HG03575 (cell line): ENCODE results near the gene FAXC.
"Not testable (repeated sequence)": the region's sequence is repeated elsewhere in the genome, so short reads cannot be mapped to it uniquely, and the experiment has no call there.

Experiments
- ATAC-seq: cut with Tn5 transposase; IDR thresholded peaks from one replicate; pipeline ENCODE4 v1.9.1; 2021; ENCODE audit not compliant: unreplicated experiment, insufficient number of reproducible peaks, low FRiP score; ENCODE audit errors: extremely low read depth

FAXC gene

DNA sequence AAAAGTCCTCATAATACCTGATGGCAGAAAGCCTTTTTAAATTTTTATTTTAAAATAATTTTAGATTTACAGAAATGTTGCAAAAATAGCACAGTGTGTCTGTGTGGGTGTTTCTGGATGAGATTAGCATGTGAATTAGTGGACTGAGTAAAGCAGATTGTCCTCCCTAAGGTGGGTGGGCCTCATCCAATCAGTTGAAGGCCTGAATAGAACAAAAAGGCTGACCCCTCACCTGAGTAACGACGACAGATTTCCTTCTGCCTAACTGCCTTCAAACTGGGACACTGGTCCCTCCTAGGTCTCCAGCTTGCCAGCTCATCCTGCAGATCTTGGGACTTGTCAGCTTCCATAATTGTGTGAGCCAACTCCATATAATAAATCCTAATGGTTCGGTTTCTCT is 54.2 kb downstream of the FAXC start:
- no peak for ATAC-seq

DNA sequence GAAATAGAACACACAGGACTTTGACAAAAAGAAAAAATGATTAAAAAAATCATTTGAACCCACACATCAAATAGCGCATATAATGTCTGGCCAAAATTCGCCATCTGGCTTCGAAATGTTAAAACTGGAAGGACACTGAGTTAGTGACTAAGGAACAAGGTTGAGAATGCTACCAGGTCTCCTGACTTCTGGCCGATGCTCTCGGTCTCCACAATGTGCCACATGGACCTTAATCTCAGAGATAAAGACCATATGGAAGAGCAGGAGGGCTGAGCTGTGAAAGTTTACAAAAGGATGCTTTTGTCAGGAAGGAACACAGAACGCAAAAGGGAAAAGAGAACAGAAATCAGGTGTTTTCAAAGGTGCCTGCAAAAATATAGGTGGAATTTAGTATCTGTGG is 54.7 kb downstream of the FAXC start:
- ATAC-seq = no peak

DNA sequence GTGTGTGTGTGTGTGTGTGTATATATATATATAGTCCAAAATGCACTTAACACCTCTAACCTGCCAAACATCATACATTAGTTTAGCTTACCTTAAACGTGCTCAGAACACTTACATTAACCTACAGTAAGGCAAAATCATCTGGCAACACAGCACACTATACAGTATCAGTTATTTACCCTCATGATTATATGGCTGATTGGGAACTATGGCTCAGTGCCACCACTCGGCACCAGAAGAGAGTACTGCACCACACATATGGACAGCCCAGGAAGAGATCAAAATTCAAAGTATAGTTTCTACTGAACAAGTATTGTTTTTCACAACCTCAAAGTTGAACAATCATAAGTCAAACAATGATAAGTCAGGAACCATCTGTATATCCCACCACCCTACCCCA is 59.8 kb downstream of the FAXC start:
- no peak for ATAC-seq

DNA sequence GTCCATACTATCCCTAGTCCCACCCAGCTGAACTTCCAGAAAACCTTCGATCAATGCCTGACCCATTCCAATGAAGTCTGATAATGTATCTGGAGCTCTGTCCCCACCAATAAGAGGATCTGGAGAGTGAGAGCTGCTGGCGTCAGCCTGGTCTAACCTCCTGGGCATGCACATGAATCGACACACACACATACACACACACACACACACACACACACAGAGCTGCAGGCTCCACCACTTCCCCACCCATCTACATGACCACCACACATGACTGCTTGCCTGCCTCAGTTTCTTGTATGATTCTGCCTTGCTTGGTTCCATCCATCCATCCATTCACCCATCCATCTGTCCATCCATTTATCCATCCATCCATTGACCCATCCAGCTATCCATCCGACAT is 60.8 kb downstream of the FAXC start:
- ATAC-seq = no peak

DNA sequence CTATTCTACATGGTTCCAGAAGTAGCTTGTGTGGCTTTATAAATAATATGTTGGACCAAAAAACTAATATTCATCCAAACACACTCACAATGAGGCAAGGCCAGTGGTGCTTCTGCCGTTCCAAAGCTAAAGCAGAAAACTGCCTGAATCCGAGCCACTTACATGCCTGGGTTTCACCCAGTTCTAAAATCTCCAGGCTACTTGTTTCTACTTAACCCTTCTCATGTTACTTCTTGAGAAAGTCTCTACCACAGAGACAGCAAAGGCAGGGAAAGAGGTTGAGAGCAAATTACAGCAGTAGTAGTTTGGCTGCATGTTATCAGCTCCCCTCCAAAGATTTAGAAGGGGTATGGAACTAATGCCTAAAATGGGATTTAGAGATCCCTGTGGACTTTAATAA is 62.0 kb downstream of the FAXC start:
- no peak for ATAC-seq

DNA sequence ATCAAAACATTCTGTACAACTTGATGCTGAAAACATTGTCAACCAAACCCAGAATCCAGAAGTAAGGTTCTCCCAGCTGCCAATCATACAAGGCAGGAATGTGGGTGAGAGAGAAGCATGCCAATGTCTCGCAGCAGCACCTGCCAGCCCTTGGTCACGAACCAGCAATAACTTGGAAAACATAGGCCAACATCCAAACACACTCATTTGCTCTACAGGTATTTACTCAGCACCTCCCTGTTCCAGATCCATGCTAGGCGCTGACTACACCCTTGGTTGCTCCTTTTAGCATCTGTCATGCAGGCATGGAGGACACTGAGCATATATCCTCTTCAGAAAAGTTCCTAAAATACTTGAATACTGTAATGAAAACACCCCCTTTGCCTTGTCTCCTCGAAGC is 63.6 kb downstream of the FAXC start:
- no peak for ATAC-seq

DNA sequence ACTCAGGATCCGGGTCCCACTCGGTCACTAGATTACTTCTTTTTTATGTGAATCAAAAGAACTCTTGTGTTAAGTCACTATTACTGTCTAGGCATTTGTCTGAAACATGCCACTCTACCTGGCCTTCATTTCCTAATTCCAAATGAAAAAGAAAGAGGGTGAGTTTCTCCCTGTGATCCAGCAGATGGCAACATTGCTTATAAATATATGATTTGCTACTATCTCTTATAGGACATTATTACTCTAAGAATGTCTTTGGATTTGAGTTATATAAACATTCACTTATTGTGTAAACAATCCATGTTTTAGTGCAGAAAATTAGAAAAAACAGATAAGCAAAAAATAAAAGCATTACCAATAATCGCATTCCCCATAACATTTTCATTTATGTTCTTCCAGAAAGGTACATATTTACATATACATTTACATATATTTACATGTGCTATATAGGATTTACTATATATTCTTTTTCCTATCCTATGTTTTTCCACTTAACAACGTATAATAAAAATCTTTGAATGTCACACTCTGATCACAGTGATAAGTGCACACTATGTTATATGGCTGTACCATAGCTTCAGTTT is 66.9 kb downstream of the FAXC start:
- no peak for ATAC-seq

DNA sequence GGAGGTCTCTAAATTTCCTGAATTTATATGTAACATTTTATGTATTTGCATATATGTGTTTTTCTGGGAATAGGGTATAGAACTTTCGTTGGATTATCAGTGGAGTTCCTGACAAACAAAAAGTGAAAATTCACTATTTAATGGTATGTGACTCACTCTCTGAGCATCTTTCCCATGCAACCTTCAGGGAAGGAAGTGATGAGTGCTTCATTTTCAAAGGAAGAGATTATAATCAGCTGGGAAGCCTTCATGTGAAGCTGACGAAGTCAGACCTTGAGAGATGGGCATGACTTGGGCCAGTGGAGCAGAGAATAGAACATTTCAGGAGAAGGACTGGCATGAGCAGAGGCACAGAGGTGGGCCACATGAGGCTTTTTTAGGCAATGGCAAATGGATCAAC is 72.7 kb downstream of the FAXC start:
- no peak for ATAC-seq

DNA sequence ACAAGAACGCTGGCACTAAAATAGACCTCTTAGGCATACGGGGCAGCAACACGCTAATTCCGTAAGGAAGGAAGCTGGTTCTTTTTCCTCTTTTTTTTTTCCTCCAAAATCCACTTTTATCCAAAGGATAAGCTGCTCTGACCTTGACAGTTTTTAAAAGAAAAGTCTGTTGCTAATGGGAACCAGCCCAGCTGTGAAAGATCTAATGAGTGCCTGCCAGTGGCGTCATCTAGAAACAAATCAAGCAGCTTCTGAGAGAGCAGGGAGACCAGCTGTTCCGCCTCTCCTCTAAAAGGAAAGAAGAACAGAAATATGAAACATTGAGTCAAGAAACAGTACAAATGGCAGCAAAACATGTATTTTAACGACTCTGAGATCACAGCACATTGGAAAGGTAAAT is 78.6 kb downstream of the FAXC start:
- ATAC-seq = no peak

DNA sequence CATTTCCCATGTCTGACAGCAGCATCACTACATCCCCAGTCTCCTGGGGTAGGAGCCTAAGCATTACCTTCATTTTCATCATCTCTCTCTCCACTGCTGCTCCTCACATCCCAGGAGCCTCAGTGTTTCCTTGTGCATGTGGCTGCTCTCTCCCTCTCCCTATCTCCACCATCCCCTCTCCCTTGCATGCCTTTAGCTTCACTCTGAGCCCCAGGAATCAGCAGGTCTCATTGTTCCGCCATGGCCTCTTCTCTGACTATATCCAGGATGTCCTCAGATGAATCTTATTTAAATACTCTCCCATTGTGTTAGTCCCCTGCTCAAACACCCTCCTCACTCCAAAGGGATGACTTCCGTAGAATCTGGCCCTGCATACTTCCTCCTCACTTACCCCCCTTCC is 79.4 kb downstream of the FAXC start:
- no peak for ATAC-seq

DNA sequence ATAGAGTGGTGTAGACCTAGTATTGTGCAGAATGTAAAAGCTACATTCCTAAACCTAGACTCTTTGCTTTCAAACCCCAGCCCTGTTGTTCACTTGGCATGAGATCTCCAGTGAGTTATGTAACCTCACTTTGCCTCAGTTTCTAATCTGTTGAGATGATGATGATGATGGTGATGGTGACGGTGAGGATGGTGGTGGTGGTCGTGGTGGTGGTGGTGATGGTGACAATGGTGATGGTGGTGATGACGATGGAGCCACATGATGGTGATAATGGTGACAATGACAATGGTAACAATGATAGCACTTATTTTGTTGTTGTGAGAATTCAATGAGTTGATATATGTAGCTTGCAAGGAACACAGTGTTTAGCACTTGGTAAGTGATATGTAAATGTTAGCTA is 80.3 kb downstream of the FAXC start:
- no peak for ATAC-seq

DNA sequence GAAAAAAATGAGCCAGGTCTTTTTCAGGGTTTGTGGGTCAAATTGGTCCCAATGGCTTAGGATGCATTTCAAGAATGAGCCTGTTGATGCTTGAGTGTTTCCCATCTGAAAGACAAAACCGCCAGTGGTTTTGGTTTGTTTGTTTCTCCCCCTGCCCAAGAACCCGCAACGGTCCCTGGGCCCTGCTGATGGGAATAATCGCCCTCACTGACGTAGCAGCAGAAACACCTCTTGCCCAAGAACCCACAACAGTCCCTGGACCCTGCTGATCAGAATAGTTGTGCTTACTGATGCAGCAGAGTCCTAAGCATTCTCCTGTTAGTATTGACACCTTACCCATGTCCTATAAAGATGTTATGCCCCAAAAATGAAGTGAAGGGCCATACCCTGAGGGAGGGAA is 82.5 kb downstream of the FAXC start:
- not testable (repeated sequence) for ATAC-seq

DNA sequence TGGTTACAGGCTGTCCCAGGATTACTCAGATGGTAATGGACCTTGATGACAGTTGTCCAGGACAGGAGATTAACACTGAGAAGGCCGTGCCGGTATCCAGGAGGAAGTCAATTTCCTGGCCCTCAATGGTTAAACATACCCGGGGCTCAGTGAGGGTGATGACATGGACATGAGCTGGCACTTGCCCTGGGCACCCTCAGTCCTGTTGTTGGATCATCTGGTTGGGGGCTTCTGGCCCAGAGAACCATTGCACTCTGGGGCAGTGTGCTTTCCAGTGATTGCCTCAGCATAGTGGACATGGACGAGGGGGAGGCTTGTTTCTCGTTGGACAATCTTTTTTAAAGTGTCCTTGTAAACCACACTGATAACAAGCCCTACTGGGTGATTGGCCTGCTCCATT is 84.0 kb downstream of the FAXC start:
- not testable (repeated sequence) for ATAC-seq

DNA sequence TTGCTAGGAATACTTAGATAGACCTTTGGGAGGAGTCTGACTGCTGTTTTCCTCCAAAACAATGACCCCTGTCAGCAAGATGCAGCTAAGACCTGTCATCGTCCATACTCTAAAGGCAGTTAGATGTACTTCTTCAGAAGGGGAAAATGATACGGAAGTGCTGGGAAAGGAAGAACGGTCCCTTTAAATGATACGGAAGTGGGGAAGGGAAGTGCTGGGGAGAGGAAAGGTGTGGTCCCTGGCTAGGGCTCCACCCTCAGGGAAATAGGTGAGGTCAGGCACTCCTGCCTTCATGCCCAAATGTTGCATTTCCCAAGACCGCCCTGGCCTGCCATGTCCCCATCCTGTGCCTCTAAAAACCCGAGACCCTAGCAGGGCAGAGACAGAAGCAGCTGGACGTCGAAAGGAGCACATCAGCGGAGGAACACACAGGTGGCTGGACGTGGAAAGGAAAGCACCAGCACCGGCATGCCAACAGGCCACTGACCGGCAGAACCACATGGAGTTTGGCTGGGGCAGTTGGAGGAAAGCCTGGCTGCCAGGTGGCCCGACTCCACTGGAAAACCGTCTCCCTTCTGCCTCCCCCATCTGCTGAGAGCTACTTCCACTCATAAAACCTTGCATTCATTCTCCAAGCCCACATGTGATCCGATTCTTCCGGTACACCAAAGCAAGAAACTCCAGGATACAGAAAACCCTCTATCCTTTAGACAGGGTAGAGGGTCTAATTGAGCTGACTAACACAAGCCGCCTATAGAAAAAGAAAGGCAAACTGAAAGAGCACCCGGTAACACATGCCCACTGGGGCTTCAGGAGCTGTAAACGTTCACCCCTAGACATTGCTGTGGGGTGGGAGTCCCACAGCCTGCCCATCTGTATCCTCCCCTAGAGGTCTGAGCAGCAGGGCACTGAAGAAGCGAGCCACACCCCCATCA is 94.6 kb downstream of the FAXC start:
- ATAC-seq = no peak

DNA sequence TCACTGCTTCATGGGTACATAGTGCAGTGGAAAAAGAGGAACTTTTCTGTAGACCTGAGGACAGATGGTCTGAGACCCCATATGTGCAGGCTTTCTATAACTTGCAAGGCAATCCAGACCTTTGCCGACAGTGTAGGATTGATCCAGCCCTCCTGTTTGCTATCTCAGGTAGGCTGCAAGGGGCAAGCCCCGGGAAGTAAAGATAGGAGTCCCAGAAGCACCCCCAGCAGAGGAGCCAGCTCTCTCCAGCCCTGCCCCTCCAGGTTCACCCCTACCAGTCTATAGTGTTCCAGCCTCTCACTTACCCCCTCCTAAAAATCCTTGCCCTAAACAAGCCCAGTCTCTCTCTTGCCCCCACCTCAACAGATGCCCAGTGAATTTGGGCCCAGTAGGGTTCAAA is 96.2 kb downstream of the FAXC start:
- no peak for ATAC-seq

DNA sequence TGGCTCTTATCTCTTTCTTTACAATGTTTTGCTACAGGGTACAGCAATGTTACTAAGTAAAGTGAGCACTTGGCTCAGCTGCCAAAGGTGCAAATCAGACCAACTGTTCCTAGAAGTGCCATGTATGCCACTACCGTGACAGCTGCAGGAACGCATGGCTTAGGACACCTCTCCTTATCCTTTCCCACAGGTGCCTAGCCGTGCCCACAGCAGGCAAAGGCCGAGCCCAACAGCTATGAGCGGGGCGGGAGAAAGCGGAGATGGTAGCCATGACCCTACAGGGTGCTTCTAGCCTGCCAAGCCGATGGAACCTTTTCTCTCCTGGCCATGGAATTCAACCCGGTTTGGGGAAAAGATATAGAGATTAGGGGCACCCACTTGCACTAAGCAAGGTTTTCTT is 97.1 kb downstream of the FAXC start:
- ATAC-seq = no peak

DNA sequence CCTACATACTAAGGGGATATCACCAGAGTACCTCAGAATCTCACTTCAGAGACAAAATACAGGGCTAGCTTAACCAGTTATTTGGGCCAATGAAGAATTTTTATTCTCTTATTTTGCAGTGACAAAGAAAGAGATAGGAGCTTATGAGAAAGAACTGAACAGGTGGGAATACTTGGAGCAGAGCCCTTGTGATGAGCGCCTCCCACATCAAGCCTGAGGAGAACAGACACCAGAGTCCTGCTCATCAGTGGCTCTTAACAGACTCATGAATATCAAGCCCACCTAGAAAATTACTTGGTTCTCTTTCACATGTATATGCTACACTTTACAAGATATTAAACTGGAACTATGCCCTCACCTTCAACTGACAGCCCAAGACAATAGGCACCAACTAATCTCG is 99.0 kb downstream of the FAXC start:
- no peak for ATAC-seq

DNA sequence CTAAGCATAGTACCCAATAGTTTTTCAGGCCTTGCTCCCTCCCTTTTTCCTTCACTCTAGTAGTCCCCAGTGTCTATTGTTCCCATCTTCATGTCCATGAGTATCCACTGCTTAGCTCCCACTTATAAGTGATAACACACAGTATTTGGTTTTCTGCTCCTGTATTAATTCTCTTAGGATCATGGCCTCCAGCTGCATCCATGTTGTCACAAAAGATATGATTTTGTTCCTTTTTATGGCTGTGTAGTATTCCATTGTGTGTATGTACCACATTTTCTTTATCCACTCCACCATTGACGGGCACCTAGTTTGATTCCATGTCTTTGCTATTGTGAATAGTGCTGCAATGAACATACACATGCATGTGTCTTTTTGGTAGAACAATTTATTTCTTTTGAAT is 102.9 kb downstream of the FAXC start:
- ATAC-seq = no peak

DNA sequence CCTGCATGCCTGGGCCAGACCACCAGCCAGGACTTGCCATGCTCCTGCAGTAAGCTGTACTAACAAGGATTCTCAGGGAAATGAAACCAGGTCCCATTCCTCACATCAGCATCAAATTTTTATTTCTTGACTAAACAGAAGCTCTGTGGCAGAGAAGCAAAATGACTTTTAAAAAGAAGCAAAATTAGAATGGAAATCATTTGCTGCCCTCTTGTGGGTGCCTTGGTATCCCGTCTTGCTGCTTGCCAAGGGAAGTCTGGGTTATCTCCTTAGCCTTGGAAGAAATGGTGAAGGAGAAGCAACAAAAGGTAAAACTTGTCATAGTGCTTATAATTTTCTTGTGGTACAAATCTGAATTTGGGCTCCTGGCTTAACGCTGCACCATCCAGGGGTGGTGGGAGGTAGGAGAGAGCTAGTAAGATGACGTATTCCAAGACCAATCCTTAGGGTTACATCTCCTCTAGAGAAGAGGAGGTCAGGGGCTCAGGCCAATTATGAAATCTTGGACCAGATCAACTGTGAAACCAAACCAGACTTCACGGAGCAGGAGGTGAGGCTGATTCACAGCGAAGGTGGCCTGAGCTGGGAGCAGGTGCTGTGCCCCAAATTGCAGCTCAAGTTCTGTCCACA is 107.5 kb downstream of the FAXC start:
- ATAC-seq = no peak

DNA sequence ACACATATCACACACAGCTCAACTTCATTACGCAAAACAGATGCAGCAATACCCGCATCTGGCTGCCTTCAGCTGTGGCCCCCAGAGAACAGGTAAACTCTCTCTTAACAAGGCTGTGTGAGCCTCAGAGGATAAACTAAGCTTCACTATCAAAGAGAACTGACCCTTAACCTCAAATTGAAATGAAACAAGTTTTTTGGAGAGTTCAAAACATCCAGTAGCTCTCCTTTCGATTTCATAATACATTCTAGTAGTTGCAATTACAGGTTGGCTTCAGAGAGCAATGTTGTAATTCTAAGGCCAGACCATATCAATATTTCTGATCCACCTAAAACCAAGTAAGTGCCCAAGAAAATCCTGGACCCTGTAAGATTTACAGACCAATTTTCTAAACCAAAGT is 113.5 kb downstream of the FAXC start:
- no peak for ATAC-seq
